Thymus (tissue), 11 donors: ENCODE results near the gene CORO2B. TPM values are rescaled to one million over a fixed set of nuclear protein-coding genes. Genes with fewer than 3 reads are reported as not detected.

ENCODE experiments used
- DNase-seq, 9 donors: peaks; one replicate each; pipeline ENCODE4 v3.0.0-alpha.2; 2013; ENCODE audit warnings: low spot score in 9 of 9, low read depth in 6 of 9, missing footprints in 1 of 9
- H3K27ac ChIP-seq, 2 donors: one replicate each; pipeline ENCODE4 v1.5.1; 2013; ENCODE audit warnings: control low read depth in 1 of 2, low read depth in 1 of 2, low read length in 1 of 2, mild to moderate bottlenecking in 1 of 2, moderate library complexity in 1 of 2
- H3K27me3 ChIP-seq, 2 donors: one replicate each; pipeline ENCODE4 v1.5.1; 2013; ENCODE audit warnings: low read length in 1 of 2; ENCODE audit not compliant: control insufficient read depth in 2 of 2, insufficient read depth in 1 of 2
- H3K36me3 ChIP-seq, 2 donors: one replicate each; pipeline ENCODE4 v1.5.1; 2013; ENCODE audit warnings: low read length in 1 of 2, mild to moderate bottlenecking in 1 of 2, moderate library complexity in 1 of 2; ENCODE audit not compliant: control insufficient read depth in 2 of 2, insufficient read depth in 2 of 2
- H3K4me1 ChIP-seq, 2 donors: one replicate each; pipeline ENCODE4 v1.5.1; 2013; ENCODE audit warnings: low read length in 2 of 2; ENCODE audit not compliant: control insufficient read depth in 2 of 2, insufficient read depth in 2 of 2
- H3K4me3 ChIP-seq, 2 donors: one replicate each; pipeline ENCODE4 v1.5.1; 2013; ENCODE audit warnings: low read length in 2 of 2, control low read depth in 1 of 2, mild to moderate bottlenecking in 1 of 2
- H3K9me3 ChIP-seq, 2 donors: one replicate each; pipeline ENCODE4 v1.5.1; 2013; ENCODE audit warnings: low read length in 1 of 2, mild to moderate bottlenecking in 1 of 2; ENCODE audit not compliant: control insufficient read depth in 2 of 2, insufficient read depth in 1 of 2
- WGBS: extraction: QIAGEN DNeasy Blood & Tissue Kit; methylation state at CpG from one replicate; pipeline ENCODE4 v1.1.7; 2013; 5-methylcytosine and 5-hydroxymethylcytosine counted together
- polyA plus RNA-seq: library from polyadenylated mRNA; stranded (reverse); fragments of 200-250 nt; gene quantifications from one replicate; pipeline ENCODE4 v1.2.3, GENCODE V29; 2013
- total RNA-seq: library from RNA; stranded (reverse); fragments of 120-200 nt; gene quantifications from one replicate; pipeline ENCODE4 v1.2.4, GENCODE V29; 2013
- donor health status: healthy.

CORO2B gene
- total and polyA plus RNA-seq, 2 donors: 0.57 to 1.3 TPM

- Histone ChIP-seq H3K36me3 (no peaks in the 10 kb centered on the region), H3K4me1 (peaks cover 0 to 6% of the 10 kb centered on the region in 2 donors), H3K27ac (no peak overlapping the region), H3K9me3 (no peaks in the 10 kb centered on the region), H3K4me3 (no peak overlapping the region), H3K27me3 (no peaks in the 10 kb centered on the region)
- DNase-seq: no peak
- 81% methylated on average over 10 of the region's 10 CpGs for WGBS
These were observed 54.7 kb downstream of the CORO2B start for GRCh38 chr15:68633231-68634121.

- H3K4me3 ChIP-seq: no peak overlapping the region
- H3K27ac ChIP-seq: no peak overlapping the region
- H3K36me3 ChIP-seq: no peaks in the 10 kb centered on the region
- H3K4me1 ChIP-seq: peaks cover 0 to 10% of the 10 kb centered on the region in 2 donors
- 98% methylated on average over 4 of the region's 4 CpGs for WGBS
- no peaks in the 10 kb centered on the region for H3K9me3 ChIP-seq
- DNase-seq: no peak
- H3K27me3 ChIP-seq: no peaks in the 10 kb centered on the region
These were observed 55.3 kb downstream of the CORO2B start for GRCh38 chr15:68634122-68634482.

GRCh38 chr15:68634531-68634930 lies 55.7 kb downstream of the CORO2B start:
- no peak for DNase-seq
- no peak overlapping the region for H3K27ac ChIP-seq
- H3K27me3 ChIP-seq: no peaks in the 10 kb centered on the region
- no peaks in the 10 kb centered on the region for H3K9me3 ChIP-seq
- WGBS: 91% methylated on average over 6 of the region's 6 CpGs
- H3K4me1 ChIP-seq: peaks cover 0 to 10% of the 10 kb centered on the region in 2 donors
- H3K36me3 ChIP-seq: no peaks in the 10 kb centered on the region
- no peak overlapping the region for H3K4me3 ChIP-seq

- Histone ChIP-seq H3K9me3 (no peaks in the 10 kb centered on the region), H3K27ac (no peak overlapping the region), H3K4me1 (peaks cover 0 to 10% of the 10 kb centered on the region in 2 donors), H3K27me3 (no peaks in the 10 kb centered on the region), H3K36me3 (no peaks in the 10 kb centered on the region), H3K4me3 (no peak overlapping the region)
- DNase-seq: no peak
- 96% methylated on average over 2 of the region's 2 CpGs for WGBS
These were observed 56.3 kb downstream of the CORO2B start for GRCh38 chr15:68635141-68635540.

GRCh38 chr15:68636256-68636655 lies 57.5 kb downstream of the CORO2B start:
- H3K4me3 ChIP-seq: no peak overlapping the region
- H3K36me3 ChIP-seq: no peaks in the 10 kb centered on the region
- no peaks in the 10 kb centered on the region for H3K27me3 ChIP-seq
- H3K27ac ChIP-seq: no peak overlapping the region
- no peaks in the 10 kb centered on the region for H3K9me3 ChIP-seq
- peaks cover 0 to 12% of the 10 kb centered on the region in 2 donors for H3K4me1 ChIP-seq
- DNase-seq: no peak
- 96% methylated on average over 5 of the region's 5 CpGs for WGBS

GRCh38 chr15:68637767-68638404 lies 59.1 kb downstream of the CORO2B start:
- Histone ChIP-seq H3K4me1 (peaks cover 0 to 7% of the 10 kb centered on the region in 2 donors), H3K27ac (no peak overlapping the region), H3K9me3 (no peaks in the 10 kb centered on the region), H3K4me3 (no peak overlapping the region), H3K36me3 (no peaks in the 10 kb centered on the region), H3K27me3 (no peaks in the 10 kb centered on the region)
- DNase-seq: no peak
- 91% methylated on average over 5 of the region's 5 CpGs for WGBS

GRCh38 chr15:68638953-68639515 lies 60.2 kb downstream of the CORO2B start:
- Histone ChIP-seq H3K4me3 (no peak overlapping the region), H3K27ac (no peak overlapping the region), H3K27me3 (no peaks in the 10 kb centered on the region), H3K36me3 (no peaks in the 10 kb centered on the region), H3K4me1 (peaks cover 0 to 7% of the 10 kb centered on the region in 2 donors), H3K9me3 (no peaks in the 10 kb centered on the region)
- DNase-seq: no peak
- WGBS: 99% methylated on average over 2 of the region's 2 CpGs

GRCh38 chr15:68639926-68640600 lies 61.3 kb downstream of the CORO2B start:
- Histone ChIP-seq H3K9me3 (no peaks in the 10 kb centered on the region), H3K27ac (peak overlapping the region in 1 of 2 donors; percentile 5), H3K4me1 (peaks cover 0 to 7% of the 10 kb centered on the region in 2 donors), H3K36me3 (no peaks in the 10 kb centered on the region), H3K4me3 (no peak overlapping the region), H3K27me3 (no peaks in the 10 kb centered on the region)
- WGBS: 86% methylated on average over 7 of the region's 7 CpGs
- no peak for DNase-seq
